NCI-H524 treated with DMSO at 0.1 percent for 48 hours (cell line): ENCODE measurements around the gene RAB33A.
"Not testable (repeated sequence)": the region's sequence is repeated elsewhere in the genome, so short reads cannot be mapped to it uniquely, and the experiment has no call there.

ENCODE experiments used
- DNase-seq: peaks from one replicate; lab custom pipeline; 2025; lab: John Stamatoyannopoulos, UW

RAB33A gene

GRCh38 chrX:130172127-130172845, 524 bp downstream of the RAB33A start:
- no peak for DNase-seq

- no peak for DNase-seq
Measured at GRCh38 chrX:130173190-130173895, 1.6 kb downstream of the RAB33A start.

GRCh38 chrX:130174045-130174704, 2.4 kb downstream of the RAB33A start:
- DNase-seq: no peak

GRCh38 chrX:130174937-130175336, 3.2 kb downstream of the RAB33A start:
- no peak for DNase-seq

- no peak for DNase-seq
Measured at GRCh38 chrX:130176354-130176776, 4.6 kb downstream of the RAB33A start.

- DNase-seq: no peak
Measured at GRCh38 chrX:130176942-130177341, 5.2 kb downstream of the RAB33A start.

GRCh38 chrX:130179170-130179569, 7.4 kb downstream of the RAB33A start:
- no peak for DNase-seq

GRCh38 chrX:130179579-130180215, 7.9 kb downstream of the RAB33A start:
- DNase-seq: no peak

- no peak for DNase-seq
Measured at GRCh38 chrX:130184168-130184567, 12.4 kb downstream of the RAB33A start.

- DNase-seq: no peak
Measured at GRCh38 chrX:130184857-130185256, 13.1 kb downstream of the RAB33A start.

- DNase-seq: peak; percentile 49
Measured at GRCh38 chrX:130186651-130187050, 14.9 kb downstream of the RAB33A start.

- DNase-seq: no peak
Measured at GRCh38 chrX:130190801-130191200, 19.0 kb downstream of the RAB33A start.

GRCh38 chrX:130196466-130196865, 24.7 kb downstream of the RAB33A start:
- DNase-seq: no peak

GRCh38 chrX:130197464-130197863, 25.7 kb downstream of the RAB33A start:
- DNase-seq: no peak

- DNase-seq: no peak
Measured at GRCh38 chrX:130204647-130205046, 32.9 kb downstream of the RAB33A start.

GRCh38 chrX:130211415-130212186, 39.8 kb downstream of the RAB33A start:
- no peak for DNase-seq

GRCh38 chrX:130212371-130212770, 40.6 kb downstream of the RAB33A start:
- DNase-seq: no peak

- DNase-seq: no peak
Measured at GRCh38 chrX:130213376-130213775, 41.6 kb downstream of the RAB33A start.

- DNase-seq: no peak
Measured at GRCh38 chrX:130216320-130216719, 44.6 kb downstream of the RAB33A start.

GRCh38 chrX:130224810-130225209, 53.0 kb downstream of the RAB33A start:
- DNase-seq: no peak

- DNase-seq: no peak
Measured at GRCh38 chrX:130228871-130229270, 57.1 kb downstream of the RAB33A start.

GRCh38 chrX:130231184-130231583, 59.4 kb downstream of the RAB33A start:
- DNase-seq: not testable (repeated sequence)
